ENCODE data around the gene C19orf85.

The C19orf85 gene

GRCh38 chr19:55447421-55448174 is 17.0 kb downstream of the C19orf85 start:
- Histone ChIP-seq H2BK5ac (ENCODE audit: low read length) (no peak overlapping the region), H2AFZ (ENCODE audit: low read length) (no peak overlapping the region), H3K14ac (ENCODE audit: low read length) (peak overlapping the region; percentile 71), H3K4me2 (ENCODE audit: insufficient read depth, low read length, poor library complexity, severe bottlenecking) (no peak overlapping the region), H2BK12ac (ENCODE audit: low read length) (peak overlapping the region; percentile 30), H4K8ac (ENCODE audit: low read depth, low read length) (no peak overlapping the region), H2BK15ac (ENCODE audit: low read length) (peak overlapping the region; percentile 3), H4K91ac (ENCODE audit: low read depth, low read length, poor library complexity) (no peak overlapping the region), H2AK5ac (ENCODE audit: low read depth, low read length) (no peak overlapping the region), H3K27me3 (ENCODE audit: control insufficient read depth in 3 of 3, insufficient read depth in 3 of 3, low read depth in 1 of 3, low read length in 3 of 3) (peaks cover 23 to 89% (median 45%) of the 10 kb centered on the region in 3 experiments), H3K36me3 (replicated peaks in 1 of 2; ENCODE audit: control insufficient read depth in 2 of 2, insufficient read depth in 2 of 2, low read length in 2 of 2) (no peaks in the 10 kb centered on the region), H3K27ac (replicated peaks; ENCODE audit: low read length) (no peak overlapping the region), H3K9ac (ENCODE audit: low read depth, low read length, poor library complexity) (peak overlapping the region; percentile 78), H3K4ac (ENCODE audit: low read length) (no peak overlapping the region), H3K23ac (ENCODE audit: low read depth, low read length, poor library complexity) (peak overlapping the region; percentile 80), H3K79me1 (ENCODE audit: low read depth, low read length) (peaks cover 2% of the 10 kb centered on the region), H3K9me3 (replicated peaks in 1 of 2; ENCODE audit: control insufficient read depth in 2 of 2, insufficient read depth in 1 of 2, low read depth in 1 of 2, low read length in 2 of 2) (peaks cover 0 to 2% of the 10 kb centered on the region in 2 donors), H3K18ac (ENCODE audit: low read length) (peak overlapping the region; percentile 35), H3K4me3 (ENCODE audit: low read length in 2 of 2) (no peak overlapping the region), H3K4me1 (ENCODE audit: control insufficient read depth in 2 of 2, insufficient read depth in 1 of 2, low read depth in 1 of 2, low read length in 2 of 2) (peaks cover 14 to 23% of the 10 kb centered on the region in 2 donors), H2BK120ac (ENCODE audit: low read depth, low read length) (no peak overlapping the region)
- DNase-seq (ENCODE audit: low spot score): no peak
- no CpG with 5 or more reads among the region's 16 CpGs for WGBS, 2 donors (ENCODE audit: extremely low coverage in 2 of 2, insufficient read length in 2 of 2, insufficient replicate concordance in 1 of 2)

- no peak overlapping the region for H3K27ac ChIP-seq (replicated peaks; ENCODE audit: low read length)
- peaks cover 0 to 2% of the 10 kb centered on the region in 2 donors for H3K9me3 ChIP-seq (replicated peaks in 1 of 2; ENCODE audit: control insufficient read depth in 2 of 2, insufficient read depth in 1 of 2, low read depth in 1 of 2, low read length in 2 of 2)
- no peak overlapping the region for H3K4me3 ChIP-seq (ENCODE audit: low read length in 2 of 2)
- no peak overlapping the region for H2AK5ac ChIP-seq (ENCODE audit: low read depth, low read length)
- WGBS, 2 donors (ENCODE audit: extremely low coverage in 2 of 2, insufficient read length in 2 of 2, insufficient replicate concordance in 1 of 2): no CpG with 5 or more reads among the region's 8 CpGs
- no peak overlapping the region for H3K4me2 ChIP-seq (ENCODE audit: insufficient read depth, low read length, poor library complexity, severe bottlenecking)
- no peaks in the 10 kb centered on the region for H3K36me3 ChIP-seq (replicated peaks in 1 of 2; ENCODE audit: control insufficient read depth in 2 of 2, insufficient read depth in 2 of 2, low read length in 2 of 2)
- no peak overlapping the region for H3K18ac ChIP-seq (ENCODE audit: low read length)
- peaks cover 29 to 90% (median 56%) of the 10 kb centered on the region in 3 experiments for H3K27me3 ChIP-seq (ENCODE audit: control insufficient read depth in 3 of 3, insufficient read depth in 3 of 3, low read depth in 1 of 3, low read length in 3 of 3)
- no peak overlapping the region for H4K8ac ChIP-seq (ENCODE audit: low read depth, low read length)
- no peak overlapping the region for H3K14ac ChIP-seq (ENCODE audit: low read length)
- H2BK120ac ChIP-seq (ENCODE audit: low read depth, low read length): no peak overlapping the region
- H3K23ac ChIP-seq (ENCODE audit: low read depth, low read length, poor library complexity): no peak overlapping the region
- H3K9ac ChIP-seq (ENCODE audit: low read depth, low read length, poor library complexity): no peak overlapping the region
- DNase-seq (ENCODE audit: low spot score): no peak
- H4K91ac ChIP-seq (ENCODE audit: low read depth, low read length, poor library complexity): no peak overlapping the region
- H2BK12ac ChIP-seq (ENCODE audit: low read length): no peak overlapping the region
- H2AFZ ChIP-seq (ENCODE audit: low read length): no peak overlapping the region
- H3K4ac ChIP-seq (ENCODE audit: low read length): no peak overlapping the region
- H3K79me1 ChIP-seq (ENCODE audit: low read depth, low read length): peaks cover 2% of the 10 kb centered on the region
- peaks cover 9 to 22% of the 10 kb centered on the region in 2 donors for H3K4me1 ChIP-seq (ENCODE audit: control insufficient read depth in 2 of 2, insufficient read depth in 1 of 2, low read depth in 1 of 2, low read length in 2 of 2)
- H2BK15ac ChIP-seq (ENCODE audit: low read length): no peak overlapping the region
- H2BK5ac ChIP-seq (ENCODE audit: low read length): no peak overlapping the region
These were observed 18.5 kb downstream of the C19orf85 start for GRCh38 chr19:55446060-55446459.

- H2BK120ac ChIP-seq (ENCODE audit: low read depth, low read length): no peak overlapping the region
- no peak overlapping the region for H3K4me3 ChIP-seq (ENCODE audit: low read length in 2 of 2)
- no peak overlapping the region for H3K27ac ChIP-seq (replicated peaks; ENCODE audit: low read length)
- H4K8ac ChIP-seq (ENCODE audit: low read depth, low read length): no peak overlapping the region
- H3K23ac ChIP-seq (ENCODE audit: low read depth, low read length, poor library complexity): no peak overlapping the region
- H3K4me2 ChIP-seq (ENCODE audit: insufficient read depth, low read length, poor library complexity, severe bottlenecking): no peak overlapping the region
- no peak for DNase-seq (ENCODE audit: low spot score)
- H4K91ac ChIP-seq (ENCODE audit: low read depth, low read length, poor library complexity): no peak overlapping the region
- peaks cover 0 to 2% of the 10 kb centered on the region in 2 donors for H3K9me3 ChIP-seq (replicated peaks in 1 of 2; ENCODE audit: control insufficient read depth in 2 of 2, insufficient read depth in 1 of 2, low read depth in 1 of 2, low read length in 2 of 2)
- no peak overlapping the region for H2AK5ac ChIP-seq (ENCODE audit: low read depth, low read length)
- no CpG with 5 or more reads among the region's 11 CpGs for WGBS, 2 donors (ENCODE audit: extremely low coverage in 2 of 2, insufficient read length in 2 of 2, insufficient replicate concordance in 1 of 2)
- no peak overlapping the region for H3K18ac ChIP-seq (ENCODE audit: low read length)
- no peak overlapping the region for H3K9ac ChIP-seq (ENCODE audit: low read depth, low read length, poor library complexity)
- H3K4ac ChIP-seq (ENCODE audit: low read length): no peak overlapping the region
- H3K27me3 ChIP-seq (ENCODE audit: control insufficient read depth in 3 of 3, insufficient read depth in 3 of 3, low read depth in 1 of 3, low read length in 3 of 3): peaks cover 36 to 91% (median 63%) of the 10 kb centered on the region in 3 experiments
- no peak overlapping the region for H2BK5ac ChIP-seq (ENCODE audit: low read length)
- H3K36me3 ChIP-seq (replicated peaks in 1 of 2; ENCODE audit: control insufficient read depth in 2 of 2, insufficient read depth in 2 of 2, low read length in 2 of 2): no peaks in the 10 kb centered on the region
- H3K79me1 ChIP-seq (ENCODE audit: low read depth, low read length): peaks cover 2% of the 10 kb centered on the region
- H2BK12ac ChIP-seq (ENCODE audit: low read length): no peak overlapping the region
- no peak overlapping the region for H2BK15ac ChIP-seq (ENCODE audit: low read length)
- H2AFZ ChIP-seq (ENCODE audit: low read length): no peak overlapping the region
- no peak overlapping the region for H3K14ac ChIP-seq (ENCODE audit: low read length)
- peaks cover 9 to 19% of the 10 kb centered on the region in 2 donors for H3K4me1 ChIP-seq (ENCODE audit: control insufficient read depth in 2 of 2, insufficient read depth in 1 of 2, low read depth in 1 of 2, low read length in 2 of 2)
These were observed 19.9 kb downstream of the C19orf85 start for GRCh38 chr19:55444646-55445045.

- Histone ChIP-seq H3K79me1 (ENCODE audit: low read depth, low read length) (peaks cover 2% of the 10 kb centered on the region), H2AFZ (ENCODE audit: low read length) (no peak overlapping the region), H3K4me1 (ENCODE audit: control insufficient read depth in 2 of 2, insufficient read depth in 1 of 2, low read depth in 1 of 2, low read length in 2 of 2) (peaks cover 6 to 15% of the 10 kb centered on the region in 2 donors), H3K27me3 (ENCODE audit: control insufficient read depth in 3 of 3, insufficient read depth in 3 of 3, low read depth in 1 of 3, low read length in 3 of 3) (peaks cover 32 to 91% (median 69%) of the 10 kb centered on the region in 3 experiments), H2BK12ac (ENCODE audit: low read length) (no peak overlapping the region), H3K14ac (ENCODE audit: low read length) (no peak overlapping the region), H3K23ac (ENCODE audit: low read depth, low read length, poor library complexity) (peak overlapping the region; percentile 3), H4K8ac (ENCODE audit: low read depth, low read length) (no peak overlapping the region), H3K4me3 (ENCODE audit: low read length in 2 of 2) (no peak overlapping the region), H2BK120ac (ENCODE audit: low read depth, low read length) (no peak overlapping the region), H3K36me3 (replicated peaks in 1 of 2; ENCODE audit: control insufficient read depth in 2 of 2, insufficient read depth in 2 of 2, low read length in 2 of 2) (no peaks in the 10 kb centered on the region), H3K27ac (replicated peaks; ENCODE audit: low read length) (no peak overlapping the region), H4K91ac (ENCODE audit: low read depth, low read length, poor library complexity) (no peak overlapping the region), H2BK5ac (ENCODE audit: low read length) (no peak overlapping the region), H3K18ac (ENCODE audit: low read length) (no peak overlapping the region), H3K4me2 (ENCODE audit: insufficient read depth, low read length, poor library complexity, severe bottlenecking) (no peak overlapping the region), H3K9ac (ENCODE audit: low read depth, low read length, poor library complexity) (no peak overlapping the region), H2BK15ac (ENCODE audit: low read length) (peak overlapping the region; percentile 21), H3K4ac (ENCODE audit: low read length) (no peak overlapping the region), H3K9me3 (replicated peaks in 1 of 2; ENCODE audit: control insufficient read depth in 2 of 2, insufficient read depth in 1 of 2, low read depth in 1 of 2, low read length in 2 of 2) (peaks cover 0 to 3% of the 10 kb centered on the region in 2 donors), H2AK5ac (ENCODE audit: low read depth, low read length) (no peak overlapping the region)
- DNase-seq (ENCODE audit: low spot score): no peak
- WGBS, 2 donors (ENCODE audit: extremely low coverage in 2 of 2, insufficient read length in 2 of 2, insufficient replicate concordance in 1 of 2): no CpG with 5 or more reads among the region's 18 CpGs
These were observed 20.6 kb downstream of the C19orf85 start for GRCh38 chr19:55443824-55444480.

Data from neuronal stem cell (in vitro differentiated cells).